NCI-H460 (cell line): ENCODE measurements around the gene CABLES1. TPM values are rescaled to one million over a fixed set of nuclear protein-coding genes. Genes with fewer than 3 reads are reported as not detected.
"Not testable (repeated sequence)": the region's sequence is repeated elsewhere in the genome, so short reads cannot be mapped to it uniquely, and the experiment has no call there.

Experiments
- DNase-seq: peaks from one replicate; pipeline ENCODE4 v3.0.0-alpha.2; 2016; ENCODE audit warnings: low read depth; ENCODE audit errors: extremely low read depth
- total RNA-seq: library from RNA; depleted of rRNA; stranded (reverse); fragments of >200 nt; shearing (Covaris generic); gene quantifications from 2 replicates; pipeline ENCODE4 v1.2.3, GENCODE V29; 2014; rRNA removed

CABLES1 gene
- total RNA-seq, 1 experiment from 2014 or later = 3.2 TPM

- no peak for DNase-seq
Observed at GRCh38 chr18:23281626-23282436, 146.5 kb downstream of the CABLES1 start.

- DNase-seq = no peak
Observed at GRCh38 chr18:23282437-23282781, 147.1 kb downstream of the CABLES1 start.

- no peak for DNase-seq
Observed at GRCh38 chr18:23283916-23284430, 148.7 kb downstream of the CABLES1 start.

GRCh38 chr18:23284629-23285028 lies 149.3 kb downstream of the CABLES1 start:
- DNase-seq = no peak

- not testable (repeated sequence) for DNase-seq
Observed at GRCh38 chr18:23285581-23285980, 150.3 kb downstream of the CABLES1 start.

- DNase-seq = no peak
Observed at GRCh38 chr18:23291456-23292205, 156.3 kb downstream of the CABLES1 start.

GRCh38 chr18:23300231-23300805 lies 165.0 kb downstream of the CABLES1 start:
- DNase-seq = no peak

- DNase-seq = no peak
Observed at GRCh38 chr18:23301972-23302371, 166.7 kb downstream of the CABLES1 start.

GRCh38 chr18:23302511-23302850 lies 167.2 kb downstream of the CABLES1 start:
- DNase-seq = no peak

GRCh38 chr18:23302851-23303527 lies 167.7 kb downstream of the CABLES1 start:
- no peak for DNase-seq

GRCh38 chr18:23306822-23307221 lies 171.5 kb downstream of the CABLES1 start:
- DNase-seq = no peak

- DNase-seq = no peak
Observed at GRCh38 chr18:23307567-23308295, 172.4 kb downstream of the CABLES1 start.

Other genes starting within 250 kb of the CABLES1 start
- 46.8 and 48.4 TPM in 2 replicates for gene RBBP8, start 202.2 kb upstream of the CABLES1 start, total RNA-seq